Stimulated activated CD4-positive, alpha-beta T cell treated with anti-CD3 and anti-CD28 coated beads, Interleukin-12 subunit alpha, Interleukin-12 subunit beta, amount 100 ng/mL, for 24 hours (primary cell): Measurements from ENCODE around the gene NHLH1.

Source experiments
- DNase-seq, 2 experiments: peaks; one replicate each; pipeline ENCODE4 v3.0.0-alpha.2; 2020; ENCODE audit warnings: low read depth in 2 of 2

The NHLH1 gene

GRCh38 chr1:160366731-160367515 is at the start of gene NHLH1:
Gene NHLH1, plus strand, starts transcription at chr1:160367071. Its CDS starts 3,661 bp downstream, at chr1:160370732.
- DNase-seq: no peak

- DNase-seq: no peak
These were observed 44.0 kb upstream of the NHLH1 start for GRCh38 chr1:160322831-160323230.

GRCh38 chr1:160325252-160325651 is 41.6 kb upstream of the NHLH1 start:
- DNase-seq: no peak

GRCh38 chr1:160326418-160326817 is 40.5 kb upstream of the NHLH1 start:
- no peak for DNase-seq

GRCh38 chr1:160328184-160328583 is 38.7 kb upstream of the NHLH1 start:
- no peak for DNase-seq

GRCh38 chr1:160330119-160330518 is 36.8 kb upstream of the NHLH1 start:
- no peak for DNase-seq

GRCh38 chr1:160332516-160332915 is 34.4 kb upstream of the NHLH1 start:
- DNase-seq: no peak

GRCh38 chr1:160338580-160338979 is 28.3 kb upstream of the NHLH1 start:
- DNase-seq: no peak

GRCh38 chr1:160340146-160340545 is 26.7 kb upstream of the NHLH1 start:
- no peak for DNase-seq

- no peak for DNase-seq
These were observed 26.0 kb upstream of the NHLH1 start for GRCh38 chr1:160340866-160341265.

- DNase-seq: no peak
These were observed 24.3 kb upstream of the NHLH1 start for GRCh38 chr1:160342526-160342925.

GRCh38 chr1:160342953-160343869 is 23.7 kb upstream of the NHLH1 start, which contains the start of the genes COPA and NCSTN:
Gene COPA, minus strand, starts transcription at chr1:160343250. Its CDS starts 80 bp downstream, at chr1:160343170.
Gene NCSTN, plus strand, starts transcription at chr1:160343383. Its CDS starts 14 bp downstream, at chr1:160343397.
- peak; percentile 78 to 86 for DNase-seq

- no peak for DNase-seq
These were observed 22.6 kb upstream of the NHLH1 start for GRCh38 chr1:160344241-160344640.

- DNase-seq: no peak
These were observed 21.9 kb upstream of the NHLH1 start for GRCh38 chr1:160344936-160345335.

GRCh38 chr1:160346463-160346862 is 20.4 kb upstream of the NHLH1 start:
- no peak for DNase-seq

- no peak for DNase-seq
These were observed 19.9 kb upstream of the NHLH1 start for GRCh38 chr1:160346958-160347357.

- DNase-seq: no peak
These were observed 15.2 kb upstream of the NHLH1 start for GRCh38 chr1:160351629-160352028.

GRCh38 chr1:160352555-160352954 is 14.3 kb upstream of the NHLH1 start:
- DNase-seq: no peak

- DNase-seq: no peak
These were observed 13.6 kb upstream of the NHLH1 start for GRCh38 chr1:160353223-160353622.

- no peak for DNase-seq
These were observed 12.4 kb upstream of the NHLH1 start for GRCh38 chr1:160354388-160354985.

- no peak for DNase-seq
These were observed 9.4 kb upstream of the NHLH1 start for GRCh38 chr1:160357286-160358002.
